ENCODE results near the gene LATS2.

The LATS2 gene

DNA sequence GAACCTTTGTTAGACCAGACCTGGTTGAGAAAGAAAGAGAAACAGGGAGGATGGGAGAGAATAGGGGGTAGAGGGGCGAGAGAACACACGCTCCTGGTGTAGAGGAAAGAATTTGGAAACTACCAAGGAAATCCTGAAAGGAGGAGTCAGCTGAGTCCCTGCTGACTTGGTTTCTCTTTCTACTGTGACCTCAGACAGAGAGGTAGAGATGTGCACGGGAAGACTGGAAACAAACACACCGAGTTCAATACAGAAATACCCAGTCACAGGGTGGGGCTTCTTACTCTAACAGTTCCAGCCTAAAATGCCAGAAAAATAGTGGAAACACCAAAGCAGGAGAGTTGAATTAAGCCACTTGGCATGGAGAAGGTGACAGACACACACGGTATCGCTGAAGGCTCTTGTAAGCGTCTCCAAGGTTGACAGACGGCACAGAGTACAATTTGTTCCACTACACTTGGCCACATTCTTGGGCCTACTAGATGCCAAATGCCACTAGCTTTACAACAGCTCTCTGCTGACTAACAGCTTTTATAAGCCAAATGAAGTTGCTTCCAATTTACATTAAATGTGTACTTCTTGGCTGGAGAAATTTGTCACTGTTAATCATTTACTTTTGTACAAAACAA, 28.1 kb downstream of the LATS2 start:
- Histone ChIP-seq H3K4me1 (ENCODE audit: control insufficient read depth, insufficient read depth, low read length) (peaks cover 23% of the 10 kb centered on the region), H3K36me3 (ENCODE audit: control insufficient read depth in 2 of 2, insufficient read depth in 2 of 2, low read length in 2 of 2) (no peaks in the 10 kb centered on the region), H3K27ac (ENCODE audit: low read length) (peak overlapping the region; percentile 80), H3K9ac (ENCODE audit: low read length in 2 of 2) (peak overlapping the region; percentile 13 to 59), H3K4me3 (ENCODE audit: low read length in 2 of 2) (peak overlapping the region; percentile 33 to 54), H3K27me3 (ENCODE audit: control insufficient read depth in 1 of 2, insufficient read depth in 2 of 2, low read length in 2 of 2) (no peaks in the 10 kb centered on the region), H3K9me3 (ENCODE audit: control insufficient read depth in 2 of 2, low read length in 2 of 2) (no peaks in the 10 kb centered on the region)

- Histone ChIP-seq H3K4me1 (ENCODE audit: control insufficient read depth, insufficient read depth, low read length) (peaks cover 23% of the 10 kb centered on the region), H3K9ac (ENCODE audit: low read length in 2 of 2) (peak overlapping the region; percentile 13 to 59), H3K4me3 (ENCODE audit: low read length in 2 of 2) (no peak overlapping the region), H3K36me3 (ENCODE audit: control insufficient read depth in 2 of 2, insufficient read depth in 2 of 2, low read length in 2 of 2) (no peaks in the 10 kb centered on the region), H3K27me3 (ENCODE audit: control insufficient read depth in 1 of 2, insufficient read depth in 2 of 2, low read length in 2 of 2) (no peaks in the 10 kb centered on the region), H3K9me3 (ENCODE audit: control insufficient read depth in 2 of 2, low read length in 2 of 2) (no peaks in the 10 kb centered on the region), H3K27ac (ENCODE audit: low read length) (peak overlapping the region; percentile 80)
Measured at GRCh38 chr13:21032656-21033055, 28.7 kb downstream of the LATS2 start.

DNA sequence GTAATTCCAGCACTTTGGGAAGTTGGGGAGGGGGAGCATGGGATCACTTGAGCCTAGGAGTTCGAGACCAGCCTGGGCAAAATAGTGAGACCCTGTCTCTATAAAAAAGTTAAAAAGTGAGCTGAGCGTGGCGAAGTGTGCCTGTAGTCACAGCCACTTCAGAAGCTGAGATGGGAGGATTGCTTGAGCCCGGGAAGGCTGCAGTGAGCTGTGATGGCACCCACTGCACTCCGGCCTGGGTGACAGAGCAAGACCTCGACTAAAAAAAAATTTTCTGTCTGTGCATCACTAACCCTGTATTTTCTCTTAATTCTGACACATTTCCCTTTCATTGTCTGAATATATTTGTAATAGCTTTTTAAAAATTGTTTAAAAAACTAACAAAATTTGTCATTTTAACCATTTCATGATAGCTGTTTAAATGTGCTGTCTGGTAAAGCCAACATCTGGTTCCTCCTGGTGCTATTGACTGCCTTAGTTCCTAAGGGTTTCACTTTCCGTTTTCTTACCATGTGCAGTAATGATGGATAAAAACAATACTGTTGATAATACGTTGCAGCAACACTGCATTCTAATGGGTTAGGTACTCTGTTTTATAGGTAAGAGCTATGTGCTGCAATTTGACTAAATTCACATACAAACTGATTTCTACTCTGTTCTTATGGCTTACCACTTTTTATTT, 29.7 kb downstream of the LATS2 start:
- no peaks in the 10 kb centered on the region for H3K27me3 ChIP-seq (ENCODE audit: control insufficient read depth in 1 of 2, insufficient read depth in 2 of 2, low read length in 2 of 2)
- H3K4me3 ChIP-seq (ENCODE audit: low read length in 2 of 2) = no peak overlapping the region
- no peaks in the 10 kb centered on the region for H3K9me3 ChIP-seq (ENCODE audit: control insufficient read depth in 2 of 2, low read length in 2 of 2)
- H3K27ac ChIP-seq (ENCODE audit: low read length) = no peak overlapping the region
- no peak overlapping the region for H3K9ac ChIP-seq (ENCODE audit: low read length in 2 of 2)
- peaks cover 21% of the 10 kb centered on the region for H3K4me1 ChIP-seq (ENCODE audit: control insufficient read depth, insufficient read depth, low read length)
- no peaks in the 10 kb centered on the region for H3K36me3 ChIP-seq (ENCODE audit: control insufficient read depth in 2 of 2, insufficient read depth in 2 of 2, low read length in 2 of 2)

DNA sequence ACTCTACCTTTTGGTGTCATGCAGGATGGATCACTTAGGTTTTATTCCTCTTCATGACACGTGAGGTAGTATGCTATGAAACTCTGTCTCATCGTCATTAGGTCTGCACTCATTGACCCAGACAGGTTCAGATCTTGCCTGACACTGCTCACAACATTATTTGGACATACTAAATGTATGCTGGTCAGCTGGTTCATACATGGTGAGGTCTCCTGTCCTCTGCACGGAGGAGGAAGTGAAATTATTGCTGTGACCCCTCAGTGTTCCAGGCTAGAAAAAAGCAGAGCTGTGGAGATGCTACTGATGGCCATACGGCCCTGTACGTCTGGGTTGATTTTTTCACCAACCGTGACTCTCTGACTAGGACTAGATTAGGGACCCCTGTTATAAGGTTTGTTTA, 35.8 kb downstream of the LATS2 start:
- peaks cover 19% of the 10 kb centered on the region for H3K4me1 ChIP-seq (ENCODE audit: control insufficient read depth, insufficient read depth, low read length)
- no peaks in the 10 kb centered on the region for H3K9me3 ChIP-seq (ENCODE audit: control insufficient read depth in 2 of 2, low read length in 2 of 2)
- H3K27me3 ChIP-seq (ENCODE audit: control insufficient read depth in 1 of 2, insufficient read depth in 2 of 2, low read length in 2 of 2) = no peaks in the 10 kb centered on the region
- H3K36me3 ChIP-seq (ENCODE audit: control insufficient read depth in 2 of 2, insufficient read depth in 2 of 2, low read length in 2 of 2) = no peaks in the 10 kb centered on the region
- no peak overlapping the region for H3K27ac ChIP-seq (ENCODE audit: low read length)
- H3K9ac ChIP-seq (ENCODE audit: low read length in 2 of 2) = no peak overlapping the region
- H3K4me3 ChIP-seq (ENCODE audit: low read length in 2 of 2) = no peak overlapping the region

- H3K36me3 ChIP-seq (ENCODE audit: control insufficient read depth in 2 of 2, insufficient read depth in 2 of 2, low read length in 2 of 2) = no peaks in the 10 kb centered on the region
- no peaks in the 10 kb centered on the region for H3K9me3 ChIP-seq (ENCODE audit: control insufficient read depth in 2 of 2, low read length in 2 of 2)
- peaks cover 33% of the 10 kb centered on the region for H3K4me1 ChIP-seq (ENCODE audit: control insufficient read depth, insufficient read depth, low read length)
- H3K27me3 ChIP-seq (ENCODE audit: control insufficient read depth in 1 of 2, insufficient read depth in 2 of 2, low read length in 2 of 2) = no peaks in the 10 kb centered on the region
- H3K4me3 ChIP-seq (ENCODE audit: low read length in 2 of 2) = peak overlapping the region in 1 of 2 donors; percentile 22
- H3K9ac ChIP-seq (ENCODE audit: low read length in 2 of 2) = no peak overlapping the region
- peak overlapping the region; percentile 24 for H3K27ac ChIP-seq (ENCODE audit: low read length)
Measured at GRCh38 chr13:21022056-21022979, 39.1 kb downstream of the LATS2 start.

- Histone ChIP-seq H3K27me3 (ENCODE audit: control insufficient read depth in 1 of 2, insufficient read depth in 2 of 2, low read length in 2 of 2) (no peaks in the 10 kb centered on the region), H3K4me1 (ENCODE audit: control insufficient read depth, insufficient read depth, low read length) (peaks cover 44% of the 10 kb centered on the region), H3K27ac (ENCODE audit: low read length) (peak overlapping the region; percentile 60), H3K9ac (ENCODE audit: low read length in 2 of 2) (peak overlapping the region; percentile 21 to 31), H3K4me3 (ENCODE audit: low read length in 2 of 2) (peak overlapping the region in 1 of 2 donors; percentile 15), H3K36me3 (ENCODE audit: control insufficient read depth in 2 of 2, insufficient read depth in 2 of 2, low read length in 2 of 2) (no peaks in the 10 kb centered on the region), H3K9me3 (ENCODE audit: control insufficient read depth in 2 of 2, low read length in 2 of 2) (no peaks in the 10 kb centered on the region)
Measured at GRCh38 chr13:21020581-21020980, 40.8 kb downstream of the LATS2 start.

DNA sequence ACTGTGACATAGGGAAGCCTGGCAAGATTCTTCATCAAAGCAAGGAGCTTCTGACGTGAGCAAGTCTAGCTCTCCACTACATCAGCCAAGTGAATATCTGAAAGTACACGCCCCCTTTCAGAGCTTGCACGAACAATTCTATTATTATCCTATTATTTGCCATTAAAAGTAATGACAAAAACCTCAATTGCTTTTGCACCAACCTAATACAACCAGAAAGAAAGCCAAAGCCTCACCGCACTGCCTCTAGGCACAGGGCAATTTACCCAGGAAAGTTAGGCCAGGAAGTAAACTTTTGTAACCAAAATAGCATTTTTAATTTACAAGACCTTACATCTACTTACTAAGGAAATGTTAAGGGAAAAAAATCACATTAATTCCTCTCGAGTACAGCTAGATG, 41.2 kb downstream of the LATS2 start:
- peak overlapping the region in 1 of 2 donors; percentile 31 for H3K9ac ChIP-seq (ENCODE audit: low read length in 2 of 2)
- no peaks in the 10 kb centered on the region for H3K9me3 ChIP-seq (ENCODE audit: control insufficient read depth in 2 of 2, low read length in 2 of 2)
- H3K27me3 ChIP-seq (ENCODE audit: control insufficient read depth in 1 of 2, insufficient read depth in 2 of 2, low read length in 2 of 2) = no peaks in the 10 kb centered on the region
- H3K4me1 ChIP-seq (ENCODE audit: control insufficient read depth, insufficient read depth, low read length) = peaks cover 46% of the 10 kb centered on the region
- no peak overlapping the region for H3K4me3 ChIP-seq (ENCODE audit: low read length in 2 of 2)
- peak overlapping the region; percentile 60 for H3K27ac ChIP-seq (ENCODE audit: low read length)
- no peaks in the 10 kb centered on the region for H3K36me3 ChIP-seq (ENCODE audit: control insufficient read depth in 2 of 2, insufficient read depth in 2 of 2, low read length in 2 of 2)

DNA sequence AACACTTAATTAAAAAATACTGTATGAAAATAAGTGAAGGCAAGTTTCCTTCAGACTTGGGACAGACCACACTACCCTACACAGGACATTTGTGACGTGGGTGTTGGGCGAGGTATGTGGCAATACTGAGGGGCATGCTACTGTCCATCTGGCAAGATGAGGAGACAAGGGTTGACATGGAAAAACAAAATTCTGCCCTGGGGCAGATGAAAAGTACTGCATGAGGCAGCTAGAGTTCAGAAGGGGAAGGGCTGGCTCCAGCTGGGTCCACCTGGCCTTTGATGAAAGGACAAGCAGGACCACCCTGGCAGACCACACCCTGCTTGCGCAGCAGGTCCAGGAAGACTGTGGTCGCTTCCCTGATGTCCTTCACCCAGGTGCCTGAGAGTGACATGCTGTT, 43.2 kb downstream of the LATS2 start:
- Histone ChIP-seq H3K27ac (ENCODE audit: low read length) (no peak overlapping the region), H3K4me3 (ENCODE audit: low read length in 2 of 2) (no peak overlapping the region), H3K9ac (ENCODE audit: low read length in 2 of 2) (no peak overlapping the region), H3K36me3 (ENCODE audit: control insufficient read depth in 2 of 2, insufficient read depth in 2 of 2, low read length in 2 of 2) (no peaks in the 10 kb centered on the region), H3K9me3 (ENCODE audit: control insufficient read depth in 2 of 2, low read length in 2 of 2) (no peaks in the 10 kb centered on the region), H3K4me1 (ENCODE audit: control insufficient read depth, insufficient read depth, low read length) (peaks cover 65% of the 10 kb centered on the region), H3K27me3 (ENCODE audit: control insufficient read depth in 1 of 2, insufficient read depth in 2 of 2, low read length in 2 of 2) (no peaks in the 10 kb centered on the region)

DNA sequence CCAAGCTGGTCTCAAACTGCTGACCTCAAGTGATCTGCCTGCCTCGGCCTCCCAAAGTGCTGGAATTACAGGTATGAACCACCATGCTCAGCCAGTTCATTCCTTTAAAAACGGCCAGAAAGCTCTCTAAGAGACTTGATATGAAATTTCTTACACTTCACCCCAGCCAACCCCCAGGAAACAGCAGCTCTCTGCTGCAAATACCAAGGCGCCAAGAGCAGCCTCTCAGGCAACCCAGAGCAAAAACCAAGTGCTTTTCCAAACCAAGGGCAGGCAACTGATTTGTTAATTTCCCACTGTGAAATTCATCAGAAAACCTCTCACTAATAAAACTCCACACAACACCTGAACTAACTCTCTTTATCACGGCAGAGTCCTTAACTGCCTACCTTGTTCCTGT, 44.9 kb downstream of the LATS2 start:
- Histone ChIP-seq H3K9me3 (ENCODE audit: control insufficient read depth in 2 of 2, low read length in 2 of 2) (no peaks in the 10 kb centered on the region), H3K9ac (ENCODE audit: low read length in 2 of 2) (no peak overlapping the region), H3K4me1 (ENCODE audit: control insufficient read depth, insufficient read depth, low read length) (peaks cover 65% of the 10 kb centered on the region), H3K27ac (ENCODE audit: low read length) (no peak overlapping the region), H3K36me3 (ENCODE audit: control insufficient read depth in 2 of 2, insufficient read depth in 2 of 2, low read length in 2 of 2) (no peaks in the 10 kb centered on the region), H3K4me3 (ENCODE audit: low read length in 2 of 2) (no peak overlapping the region), H3K27me3 (ENCODE audit: control insufficient read depth in 1 of 2, insufficient read depth in 2 of 2, low read length in 2 of 2) (no peaks in the 10 kb centered on the region)

- peaks cover 66% of the 10 kb centered on the region for H3K4me1 ChIP-seq (ENCODE audit: control insufficient read depth, insufficient read depth, low read length)
- H3K9me3 ChIP-seq (ENCODE audit: control insufficient read depth in 2 of 2, low read length in 2 of 2) = no peaks in the 10 kb centered on the region
- H3K9ac ChIP-seq (ENCODE audit: low read length in 2 of 2) = no peak overlapping the region
- no peaks in the 10 kb centered on the region for H3K36me3 ChIP-seq (ENCODE audit: control insufficient read depth in 2 of 2, insufficient read depth in 2 of 2, low read length in 2 of 2)
- peak overlapping the region; percentile 56 for H3K27ac ChIP-seq (ENCODE audit: low read length)
- no peak overlapping the region for H3K4me3 ChIP-seq (ENCODE audit: low read length in 2 of 2)
- H3K27me3 ChIP-seq (ENCODE audit: control insufficient read depth in 1 of 2, insufficient read depth in 2 of 2, low read length in 2 of 2) = no peaks in the 10 kb centered on the region
Measured at GRCh38 chr13:21015284-21015683, 46.1 kb downstream of the LATS2 start.
